NK-92 treated with Interleukin-12 subunit alpha and Interleukin-12 subunit beta, amount 100 ng/mL, for 24 hours (cell line): ENCODE measurements around the gene DSG3.

Source experiments
- DNase-seq: peaks from one replicate; lab custom pipeline; 2025; lab: John Stamatoyannopoulos, UW

The DSG3 gene

GRCh38 chr18:31430072-31430471, 17.5 kb upstream of the DSG3 start:
- DNase-seq, result no peak

DNA sequence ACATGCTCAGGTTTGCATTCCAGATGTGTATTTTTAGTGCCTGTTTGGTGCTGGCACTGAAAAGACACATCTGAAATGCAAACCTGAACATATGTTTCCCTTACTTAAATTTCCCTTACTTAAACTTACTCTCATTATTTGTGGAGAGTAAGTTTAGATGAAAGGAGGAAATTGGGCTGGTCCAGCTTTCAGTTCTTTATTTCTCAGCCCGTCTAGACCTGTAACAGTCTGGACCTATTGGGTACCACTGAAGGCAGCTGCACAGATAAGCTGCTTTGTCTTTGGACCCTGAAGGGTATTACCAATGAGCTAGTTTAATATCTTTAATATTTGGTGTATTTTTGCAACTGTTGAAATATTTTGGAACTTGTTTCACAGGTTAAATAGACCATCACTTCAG, 17.0 kb upstream of the DSG3 start:
- no peak for DNase-seq

DNA sequence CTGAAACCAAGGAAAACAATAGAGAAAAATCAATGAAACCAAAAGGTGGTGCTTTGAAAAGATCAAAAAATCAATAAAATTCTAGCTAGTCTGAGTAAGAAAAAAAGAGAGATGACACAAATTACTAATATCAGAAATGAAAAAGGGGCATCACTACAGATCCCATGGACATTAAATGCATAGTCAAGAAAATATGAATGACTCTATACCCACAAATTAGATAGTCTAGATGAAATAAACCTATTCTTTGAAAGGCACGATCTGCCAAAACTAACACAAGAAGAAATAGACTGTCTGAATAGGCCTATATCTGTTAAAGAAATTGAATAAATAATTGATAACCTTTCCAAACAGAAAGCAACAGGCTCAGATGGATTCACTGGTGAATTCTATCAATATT, 15.2 kb upstream of the DSG3 start:
- no peak for DNase-seq

- no peak for DNase-seq
These were observed 10.7 kb upstream of the DSG3 start for GRCh38 chr18:31436825-31437224.

DNA sequence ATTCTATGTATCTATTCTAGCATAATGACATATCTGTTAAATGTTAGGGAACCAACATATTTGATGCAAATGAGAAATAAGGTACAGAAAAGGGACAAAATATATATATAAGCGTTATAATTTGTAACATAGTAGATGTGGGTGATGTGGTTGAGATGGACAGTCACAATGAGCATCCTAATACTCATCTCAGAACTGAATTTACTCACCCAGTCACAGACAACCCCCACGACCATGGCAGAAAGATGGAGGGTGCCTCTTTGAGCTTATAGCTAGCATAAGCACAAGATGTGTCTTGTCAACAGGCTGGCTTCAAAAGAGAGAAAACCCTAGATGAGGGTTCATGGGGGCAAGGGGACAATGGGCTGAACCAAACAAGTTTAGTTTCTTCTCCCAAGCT, 9.1 kb upstream of the DSG3 start:
- no peak for DNase-seq

GRCh38 chr18:31439807-31440325, 7.7 kb upstream of the DSG3 start:
- no peak for DNase-seq

GRCh38 chr18:31440787-31441186, 6.8 kb upstream of the DSG3 start:
- DNase-seq, result no peak

GRCh38 chr18:31441493-31441892, 6.0 kb upstream of the DSG3 start:
- no peak for DNase-seq

GRCh38 chr18:31444142-31444541, 3.4 kb upstream of the DSG3 start:
- no peak for DNase-seq

GRCh38 chr18:31445908-31446307, 1.6 kb upstream of the DSG3 start:
- no peak for DNase-seq

DNA sequence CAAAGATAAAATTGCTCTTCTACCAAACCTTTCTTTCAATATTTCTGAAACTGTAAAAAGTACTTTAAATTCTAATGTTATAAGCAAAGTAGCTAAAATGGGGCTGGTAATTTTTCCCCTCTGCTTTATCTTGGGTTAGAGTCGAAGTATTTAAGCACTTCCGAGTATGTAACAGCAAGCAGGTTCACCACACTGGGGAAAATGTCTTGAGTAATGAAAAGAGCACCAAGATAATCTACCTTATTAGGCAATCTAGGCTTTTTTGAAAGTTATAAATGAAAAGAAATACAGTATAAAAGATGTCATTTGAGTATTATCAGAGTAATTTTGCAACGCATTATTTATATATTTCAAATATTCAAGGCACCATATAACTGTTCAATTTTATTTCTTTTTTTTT, 687 bp upstream of the DSG3 start:
- no peak for DNase-seq

DNA sequence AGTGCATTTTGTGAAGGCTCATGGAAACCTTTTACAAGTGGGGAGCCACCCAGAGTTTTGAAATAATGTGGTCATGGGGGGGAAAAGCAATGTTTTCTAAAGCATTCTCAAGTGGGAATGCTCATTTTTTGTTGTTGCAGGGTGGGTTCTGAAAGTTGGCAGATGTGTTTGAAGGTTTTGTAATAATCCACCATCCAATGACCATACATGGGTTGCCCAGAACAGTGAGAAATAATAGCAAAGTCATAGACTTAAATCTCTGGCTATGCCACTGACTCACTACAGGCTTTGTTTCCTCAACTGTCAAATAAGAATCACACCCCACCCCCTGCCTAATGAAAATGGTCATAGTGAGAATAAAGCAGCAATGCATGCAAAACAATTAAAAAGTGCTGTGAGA, 2.9 kb downstream of the DSG3 start:
- DNase-seq, result no peak

DNA sequence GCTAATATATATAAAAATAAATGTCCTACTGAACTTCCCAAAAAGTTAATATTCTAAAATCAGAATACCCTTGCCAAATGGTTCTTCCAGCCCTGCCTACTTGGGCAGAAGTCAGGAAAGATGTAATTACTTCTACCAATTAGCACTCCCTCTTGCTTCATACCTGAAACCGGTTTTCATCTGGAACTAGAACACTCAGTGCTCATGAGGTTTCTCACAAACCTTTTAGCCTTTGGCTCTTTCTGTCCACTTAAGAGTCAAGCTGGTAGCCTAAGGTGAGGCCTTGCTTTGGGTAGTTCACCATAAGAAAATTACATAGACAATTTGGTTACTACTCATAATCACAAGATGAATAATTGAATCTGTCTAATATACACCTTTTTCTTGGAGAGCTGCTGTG, 4.1 kb downstream of the DSG3 start:
- DNase-seq, result no peak

DNA sequence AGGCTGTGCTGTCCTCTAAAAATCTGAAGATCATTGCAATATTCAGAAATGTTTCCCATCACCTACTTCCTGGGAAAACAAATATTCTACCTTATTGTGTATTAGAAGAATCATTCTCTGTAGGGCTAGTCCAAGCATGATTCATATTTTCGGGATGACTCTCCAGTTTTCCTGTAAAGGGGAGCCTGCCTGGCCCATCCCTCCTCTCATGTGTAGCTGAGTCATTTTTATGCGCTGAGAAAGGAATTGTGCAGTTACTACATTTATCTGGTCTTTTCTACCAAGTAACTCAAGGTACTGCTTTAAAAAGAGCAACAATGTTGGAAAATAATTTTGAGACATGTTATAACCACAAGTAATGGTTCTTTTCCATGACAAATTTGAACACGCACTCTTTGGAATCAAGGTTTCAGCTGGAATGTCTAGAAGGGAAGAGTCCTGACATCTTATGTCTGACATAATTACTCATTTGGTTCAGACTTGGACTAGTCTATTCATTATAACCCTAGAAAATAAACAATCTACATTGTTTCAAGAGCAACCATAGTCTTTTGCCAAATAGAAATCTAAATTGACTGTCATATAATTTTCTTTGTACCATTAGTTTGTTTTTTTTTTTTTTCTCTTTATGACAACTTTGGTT, 6.6 kb downstream of the DSG3 start:
- no peak for DNase-seq

- no peak for DNase-seq
These were observed 22.1 kb downstream of the DSG3 start for GRCh38 chr18:31469629-31470028.

DNA sequence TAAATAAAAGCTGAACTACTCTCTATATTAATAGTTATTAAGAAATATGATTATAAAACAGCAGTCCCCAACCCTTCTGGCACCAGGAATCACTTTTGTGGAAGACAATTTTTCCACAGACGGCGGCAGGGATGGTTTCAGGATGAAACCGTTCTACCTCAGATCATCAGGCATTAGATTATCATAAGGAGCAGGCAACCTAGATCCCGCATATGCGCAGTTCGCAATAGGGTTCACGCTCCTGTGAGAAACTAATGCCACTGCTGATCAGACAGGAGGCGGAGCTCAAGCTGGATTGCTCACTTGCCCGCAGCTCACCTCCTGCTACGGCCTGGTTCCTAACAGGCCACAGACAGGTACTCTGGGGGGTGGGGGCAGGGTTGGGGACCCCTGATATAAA, 31.1 kb downstream of the DSG3 start:
- no peak for DNase-seq

DNA sequence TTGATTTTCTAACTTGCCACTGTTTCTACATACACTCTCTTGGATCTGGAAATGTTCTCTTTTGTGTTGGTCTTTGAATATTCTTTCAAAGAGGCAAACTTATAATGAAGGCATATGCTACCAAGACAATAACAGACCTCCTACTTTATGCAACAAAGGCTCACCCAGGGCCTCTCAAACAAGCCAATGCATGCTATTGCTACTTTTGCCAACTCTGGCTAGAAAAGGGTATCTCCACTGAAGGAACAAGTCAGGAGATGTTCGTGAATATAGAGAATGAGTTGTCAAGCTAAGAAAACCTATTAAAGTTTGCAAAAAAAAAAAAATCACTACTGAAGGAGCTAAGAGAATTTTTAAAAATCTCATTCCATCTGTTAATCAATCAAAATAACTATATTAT, 34.5 kb downstream of the DSG3 start:
- DNase-seq, result no peak

DNA sequence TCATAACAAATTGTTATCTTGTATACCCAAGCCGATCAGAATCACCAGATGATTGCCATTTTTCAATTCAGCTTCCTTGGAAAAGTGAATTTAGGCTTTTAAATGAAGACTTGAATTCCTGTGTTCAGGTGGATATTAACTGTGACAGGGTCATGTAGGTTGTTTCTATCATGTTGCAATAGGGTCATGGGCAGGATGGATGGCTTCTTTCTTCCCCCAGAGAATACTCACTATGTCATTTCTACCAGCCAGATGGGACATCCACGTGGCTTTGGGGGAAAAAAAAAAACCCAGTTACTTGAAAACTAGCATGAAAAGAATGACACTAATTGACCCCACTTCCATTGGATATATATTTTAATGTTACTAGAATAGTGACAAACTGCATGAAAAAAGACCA, 35.9 kb downstream of the DSG3 start:
- DNase-seq, result no peak

- DNase-seq, result no peak
These were observed 36.9 kb downstream of the DSG3 start for GRCh38 chr18:31484461-31484860.

- DNase-seq, result no peak
These were observed 38.6 kb downstream of the DSG3 start for GRCh38 chr18:31486165-31486564.

GRCh38 chr18:31487246-31488015, 39.9 kb downstream of the DSG3 start:
- DNase-seq, result no peak

GRCh38 chr18:31489311-31489710, 41.8 kb downstream of the DSG3 start:
- no peak for DNase-seq

GRCh38 chr18:31490387-31490786, 42.8 kb downstream of the DSG3 start:
- no peak for DNase-seq

DNA sequence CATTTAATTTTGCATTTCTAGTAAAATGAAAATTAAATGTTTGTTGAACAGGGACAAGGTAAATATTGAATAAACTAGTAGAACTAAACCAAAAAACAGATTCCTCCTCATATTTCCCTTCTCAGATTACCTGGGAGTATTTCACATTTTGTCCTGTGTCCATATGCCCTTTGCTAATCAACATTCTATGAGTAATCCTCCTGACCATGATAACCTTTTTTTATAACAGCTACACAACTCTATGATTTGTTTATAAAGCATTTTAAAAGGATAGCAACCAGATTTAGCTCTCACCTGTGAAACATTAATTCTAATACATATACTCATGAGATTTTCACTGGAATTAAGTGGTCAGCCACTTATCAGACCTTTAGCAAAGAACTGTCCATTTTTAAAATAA, 43.3 kb downstream of the DSG3 start:
- no peak for DNase-seq
